ENCODE measurements around the gene MAN2A2. TPM values are rescaled to one million over a fixed set of nuclear protein-coding genes. Genes with fewer than 3 reads are reported as not detected.

MAN2A2 gene
- total and polyA plus RNA-seq, 2 donors (not counting 3 experiments of a cell fraction or from before 2014, with no cell fraction given): 60.9 to 77.7 TPM

GRCh38 chr15:90907051-90907660 lies 4.1 kb downstream of the MAN2A2 start:
- CTCF ChIA-PET: interaction anchor here (7.3 kb wide), 1 partner anchor 25 kb away, joined by 57 read pairs; the partner anchor contains the start of gene HDDC3
- POLR2A ChIA-PET: no interaction called here
- Histone ChIP-seq H3K4me2 (ENCODE audit: insufficient read depth, low read length) (no peak overlapping the region), H2AFZ (ENCODE audit: low read depth, low read length) (no peak overlapping the region), H3K9me3 (replicated peaks; ENCODE audit: control insufficient read depth, insufficient read depth, low read length) (no peaks in the 10 kb centered on the region), H3K27ac (ENCODE audit: insufficient read depth, low read depth, low read length) (no peak overlapping the region), H3K27me3 (ENCODE audit: control insufficient read depth in 2 of 2, insufficient read depth in 2 of 2, low read length in 2 of 2) (no peaks in the 10 kb centered on the region), H4K20me1 (replicated peaks; ENCODE audit: control insufficient read depth, extremely low read depth, insufficient read depth, low read length) (no peaks in the 10 kb centered on the region), H3K79me2 (ENCODE audit: control insufficient read depth, insufficient read depth, low read length) (peaks cover 4% of the 10 kb centered on the region), H3K36me3 (ENCODE audit: control insufficient read depth in 2 of 2, extremely low read depth in 1 of 2, insufficient read depth in 2 of 2, low read length in 2 of 2) (peaks cover 5 to 50% of the 10 kb centered on the region in 2 experiments), H3K9me1 (replicated peaks; ENCODE audit: control insufficient read depth, extremely low read depth, insufficient read depth, low read length) (no peaks in the 10 kb centered on the region), H3K9ac (replicated peaks; ENCODE audit: extremely low read depth, insufficient read depth, low read length) (no peak overlapping the region), H3K4me1 (ENCODE audit: control insufficient read depth, extremely low read depth, insufficient read depth, low read length) (peaks cover 11% of the 10 kb centered on the region), H3K4me3 (replicated peaks in 1 of 3; ENCODE audit: insufficient read depth in 1 of 3, low read depth in 1 of 3, low read length in 3 of 3) (no peak overlapping the region)
- dilution Hi-C loops (cut with MboI; ENCODE audit: extremely low pct_ligation_motif_present, low sequenced_read_pairs) (no loop called here), intact Hi-C loops (cut with micrococcal nuclease) (no loop called here)
- TF ChIP-seq MYC (IDR thresholded peaks at IDR 0.05; ENCODE audit: low read depth, low read length) (no peak), FOS (IDR thresholded peaks at IDR 0.05; ENCODE audit: borderline replicate concordance, insufficient read depth, low read length) (no peak), JUN (IDR thresholded peaks at IDR 0.05; ENCODE audit: borderline replicate concordance, insufficient read depth, insufficient read length, low read depth) (no peak), EZH2 (IDR thresholded peaks at IDR 0.05; ENCODE audit: borderline replicate concordance, low read depth, low read length, severe bottlenecking) (no peak), POLR2AphosphoS5 (IDR thresholded peaks at IDR 0.05; ENCODE audit: insufficient read depth, low read depth, low read length) (no peak), CTCF (IDR thresholded peaks at IDR 0.05; ENCODE audit: extremely low read depth in 1 of 2, insufficient read depth in 1 of 2, low read depth in 1 of 2, low read length in 2 of 2) (no peak), MAX (IDR thresholded peaks at IDR 0.05; ENCODE audit: insufficient read depth, insufficient read length) (no peak)
- BruUV-seq (replicated peaks): no TSS peak
- DNase-seq (ENCODE audit: low read depth, low spot score) (no peak), FAIRE-seq (no peak)
